Natural killer cell (primary cell): ENCODE data around the gene FAM107A. TPM values are rescaled to one million over a fixed set of nuclear protein-coding genes. Genes with fewer than 3 reads are reported as not detected.

Experiments used
- ATAC-seq, 3 donors: fragments of 150-1000 bp in 2 of 3; fragments of 200-7000 bp in 1 of 3; cut with Tn5 transposase; 1 replicate in 1 of 3; 2 replicates in 2 of 3; pipeline ENCODE4 v1.10.0; 2021; ENCODE audit warnings: mild to moderate bottlenecking in 2 of 3, moderate library complexity in 2 of 3
- DNase-seq, 2 donors: peaks; one replicate each; pipeline versions ENCODE4 v3.0.0 to v3.0.0-alpha.2; 2013 to 2021; ENCODE audit warnings: mixed read lengths in 1 of 2
- H3K27ac ChIP-seq: one replicate; pipeline ENCODE4 v1.5.1; 2013; ENCODE audit warnings: mild to moderate bottlenecking, low read length
- H3K27me3 ChIP-seq: one replicate; pipeline ENCODE4 v1.6.1; 2013; ENCODE audit warnings: low read length; ENCODE audit not compliant: control insufficient read depth, insufficient read depth
- H3K36me3 ChIP-seq: one replicate; pipeline ENCODE4 v1.6.1; 2013; ENCODE audit warnings: low read length; ENCODE audit not compliant: control insufficient read depth, insufficient read depth
- H3K4me1 ChIP-seq: one replicate; pipeline ENCODE4 v1.6.1; 2013; ENCODE audit warnings: low read length; ENCODE audit not compliant: control insufficient read depth, insufficient read depth
- H3K4me3 ChIP-seq: one replicate; pipeline ENCODE4 v1.5.1; 2013; ENCODE audit warnings: low read length
- H3K9me3 ChIP-seq: one replicate; pipeline ENCODE4 v1.6.1; 2013; ENCODE audit warnings: low read length; ENCODE audit not compliant: control insufficient read depth, insufficient read depth
- H3K27ac Mint-ChIP-seq, 2 donors: one replicate each; pipeline ENCODE4 v1.8.0; 2022; ENCODE audit warnings: mild to moderate bottlenecking in 2 of 2, mixed read lengths in 2 of 2, moderate library complexity in 1 of 2
- H3K27me3 Mint-ChIP-seq, 2 donors: one replicate each; pipeline ENCODE4 v1.8.0; 2022; ENCODE audit warnings: low read depth in 2 of 2, mixed read lengths in 2 of 2
- H3K36me3 Mint-ChIP-seq: one replicate; pipeline ENCODE4 v1.8.0; 2022; ENCODE audit warnings: mixed read lengths
- H3K4me1 Mint-ChIP-seq, 2 donors: one replicate each; pipeline ENCODE4 v1.8.0; 2022; ENCODE audit warnings: mixed read lengths in 2 of 2
- H3K4me3 Mint-ChIP-seq: one replicate; pipeline ENCODE4 v1.8.0; 2022; ENCODE audit warnings: mild to moderate bottlenecking, moderate library complexity, mixed read lengths
- H3K9me3 Mint-ChIP-seq, 2 donors: one replicate each; pipeline ENCODE4 v1.8.0; 2022; ENCODE audit warnings: mixed read lengths in 2 of 2
- whole genome bisulfite sequencing: methylation state at CpG from one replicate; pipeline ENCODE4 v1.1.7; 2013; ENCODE audit warnings: missing lambda C conversion rate; ENCODE audit not compliant: insufficient coverage; 5-methylcytosine and 5-hydroxymethylcytosine counted together
- intact Hi-C: fragments of 100-400 bp; cut with micrococcal nuclease; formaldehyde crosslinking; loops from one replicate; pipeline ENCODE4 v1.14.2; 2022
- total RNA-seq, 4 donors: library from RNA; stranded (reverse); fragments of 120-200 nt in 1 of 4; gene quantifications; one replicate each; pipeline versions ENCODE4 v1.2.3 to v1.2.4, GENCODE V29; 2013 to 2022
- TF ChIP-seq, protein P1 (sequence below): fragments of 200-600 bp; IDR thresholded peaks from one replicate; pipeline ENCODE4 v1.8.0; 2022; ENCODE audit warnings: antibody characterized with exemption

The FAM107A gene
- total RNA-seq, 3 donors from 2014 or later (not counting 1 experiment from before 2014, with no cell fraction given), result not detected

DNA sequence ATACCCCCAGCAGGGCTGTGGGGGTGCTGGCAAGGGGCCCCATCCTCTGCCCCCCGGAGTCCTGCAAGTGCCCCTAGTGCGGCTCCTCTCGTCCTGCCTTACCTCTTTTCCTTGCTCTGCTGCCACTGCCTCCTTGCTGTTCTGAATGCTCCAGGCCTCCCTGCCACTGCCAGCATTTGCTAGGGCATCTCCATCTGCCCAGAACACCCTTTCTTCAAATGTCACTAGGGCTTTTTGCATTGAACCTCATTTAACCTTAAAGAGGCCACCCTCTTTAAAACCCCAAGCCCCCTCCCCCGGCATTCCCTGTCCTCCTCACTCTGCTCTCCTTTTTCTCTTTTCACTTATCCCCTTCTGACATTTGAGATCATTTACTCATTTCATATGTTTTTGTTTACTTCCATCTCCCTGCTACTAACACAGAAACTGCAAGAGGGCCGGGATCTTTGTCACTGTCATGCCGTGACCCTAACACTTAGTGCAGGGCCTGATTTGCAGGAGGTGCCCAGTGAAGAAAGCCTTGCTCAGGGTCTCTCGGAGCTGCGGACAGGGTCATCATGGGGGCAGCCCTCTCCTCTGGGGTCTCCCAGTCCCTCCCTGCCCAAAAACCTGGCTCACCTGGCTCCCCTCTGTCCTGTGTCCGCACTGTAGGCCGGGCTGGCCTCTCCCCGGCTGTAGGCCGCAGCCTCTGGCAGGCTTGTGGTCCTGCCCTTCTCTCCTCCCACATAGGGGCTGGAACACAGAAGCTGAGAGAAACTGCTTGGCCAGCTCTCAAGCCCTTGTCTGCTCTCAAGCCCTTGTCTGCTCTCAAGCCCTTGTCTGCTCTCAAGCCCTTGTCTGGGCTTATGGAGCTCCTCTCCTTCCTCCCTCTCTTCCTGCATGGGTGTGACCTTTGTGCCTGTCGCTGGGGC, 40.4 kb downstream of the FAM107A start, which contains the start of gene ACOX2:
TSS of gene ACOX2 (minus strand) at position 690 of the 911 bp plus-strand sequence. CDS start 2,084 bp downstream, outside the sequence.
- Histone ChIP-seq H3K27me3 (no peaks in the 10 kb centered on the region), H3K36me3 (no peaks in the 10 kb centered on the region), H3K9me3 (no peaks in the 10 kb centered on the region), H3K4me3 (no peak within 1 kb of the TSS), H3K4me1 (peaks cover 9% of the 10 kb centered on the region), H3K27ac (no peak within 1 kb of the TSS)
- Mint-ChIP-seq H3K36me3 (no peaks in the 10 kb centered on the region), H3K4me1 (peaks cover 8 to 10% of the 10 kb centered on the region in 2 donors), H3K4me3 (no peak within 1 kb of the TSS), H3K9me3 (no peaks in the 10 kb centered on the region), H3K27me3 (peaks cover 0 to 6% of the 10 kb centered on the region in 2 donors), H3K27ac (no peak within 1 kb of the TSS)
- WGBS, result 81% methylated on average over 13 of the region's 13 CpGs
- intact Hi-C loops, result no loop called here
- DNase-seq, result no peak
- TF ChIP-seq, protein P1, sequence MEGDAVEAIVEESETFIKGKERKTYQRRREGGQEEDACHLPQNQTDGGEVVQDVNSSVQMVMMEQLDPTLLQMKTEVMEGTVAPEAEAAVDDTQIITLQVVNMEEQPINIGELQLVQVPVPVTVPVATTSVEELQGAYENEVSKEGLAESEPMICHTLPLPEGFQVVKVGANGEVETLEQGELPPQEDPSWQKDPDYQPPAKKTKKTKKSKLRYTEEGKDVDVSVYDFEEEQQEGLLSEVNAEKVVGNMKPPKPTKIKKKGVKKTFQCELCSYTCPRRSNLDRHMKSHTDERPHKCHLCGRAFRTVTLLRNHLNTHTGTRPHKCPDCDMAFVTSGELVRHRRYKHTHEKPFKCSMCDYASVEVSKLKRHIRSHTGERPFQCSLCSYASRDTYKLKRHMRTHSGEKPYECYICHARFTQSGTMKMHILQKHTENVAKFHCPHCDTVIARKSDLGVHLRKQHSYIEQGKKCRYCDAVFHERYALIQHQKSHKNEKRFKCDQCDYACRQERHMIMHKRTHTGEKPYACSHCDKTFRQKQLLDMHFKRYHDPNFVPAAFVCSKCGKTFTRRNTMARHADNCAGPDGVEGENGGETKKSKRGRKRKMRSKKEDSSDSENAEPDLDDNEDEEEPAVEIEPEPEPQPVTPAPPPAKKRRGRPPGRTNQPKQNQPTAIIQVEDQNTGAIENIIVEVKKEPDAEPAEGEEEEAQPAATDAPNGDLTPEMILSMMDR, result no peak
- no peak for ATAC-seq

DNA sequence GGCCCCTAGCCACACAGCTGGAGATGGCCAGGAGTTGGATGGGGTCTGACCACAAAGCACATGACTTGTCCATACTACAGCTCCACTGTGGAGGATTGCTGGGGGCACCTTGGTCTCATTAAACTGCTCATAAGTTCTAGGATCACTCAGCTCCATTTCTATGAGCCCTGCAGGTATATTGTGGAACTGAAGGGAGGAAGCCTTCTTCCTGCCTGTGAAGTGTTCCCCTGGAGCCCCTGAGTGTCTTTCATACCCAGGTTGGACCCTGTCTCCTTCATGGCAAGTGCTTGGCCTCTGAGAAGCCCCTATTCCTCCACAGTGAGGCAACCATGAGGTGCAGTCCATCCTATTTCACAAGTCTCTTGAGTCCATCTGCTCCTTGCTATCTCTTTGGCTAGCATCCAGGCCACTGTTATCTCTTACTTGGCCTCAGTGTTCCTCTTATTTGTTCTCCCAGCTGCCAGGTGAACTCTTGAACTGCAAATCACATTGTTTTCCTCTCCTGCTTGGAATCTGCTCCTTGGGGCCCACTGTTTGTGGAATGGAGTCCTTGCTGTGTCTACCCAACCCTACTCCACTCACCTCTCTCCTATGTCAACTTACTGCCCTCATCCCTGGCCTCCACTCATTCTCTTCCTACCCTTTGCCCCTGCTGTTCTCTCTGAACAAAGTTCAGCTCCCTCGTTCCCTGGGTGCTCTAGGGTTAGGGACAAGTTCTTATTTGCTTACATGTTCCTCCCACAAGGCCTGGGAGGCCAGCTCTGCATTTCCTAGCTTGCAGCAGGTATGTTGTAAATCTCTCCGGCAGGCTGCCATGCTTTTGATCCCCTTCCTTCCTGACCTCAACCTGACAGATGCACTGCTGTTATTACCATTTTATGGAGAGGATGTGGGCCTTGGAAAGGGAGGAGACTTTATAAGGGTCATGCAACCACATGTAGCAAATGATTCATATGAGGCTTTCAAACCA, 41.4 kb downstream of the FAM107A start:
- peaks cover 8 to 10% of the 10 kb centered on the region in 2 donors for H3K4me1 Mint-ChIP-seq
- intact Hi-C loops, result no loop called here
- Histone ChIP-seq H3K4me1 (peaks cover 9% of the 10 kb centered on the region), H3K9me3 (no peaks in the 10 kb centered on the region), H3K4me3 (no peak overlapping the region), H3K27me3 (no peaks in the 10 kb centered on the region), H3K36me3 (no peaks in the 10 kb centered on the region), H3K27ac (no peak overlapping the region)
- no peaks in the 10 kb centered on the region for H3K36me3 Mint-ChIP-seq
- DNase-seq (no peak), ATAC-seq (no peak)
- H3K27me3 Mint-ChIP-seq, result peaks cover 0 to 6% of the 10 kb centered on the region in 2 donors
- no peak overlapping the region for H3K27ac Mint-ChIP-seq
- no peaks in the 10 kb centered on the region for H3K9me3 Mint-ChIP-seq
- 57% methylated on average over 1 of the region's 2 CpGs for WGBS
- H3K4me3 Mint-ChIP-seq, result no peak overlapping the region
- TF ChIP-seq, protein P1, result no peak

DNA sequence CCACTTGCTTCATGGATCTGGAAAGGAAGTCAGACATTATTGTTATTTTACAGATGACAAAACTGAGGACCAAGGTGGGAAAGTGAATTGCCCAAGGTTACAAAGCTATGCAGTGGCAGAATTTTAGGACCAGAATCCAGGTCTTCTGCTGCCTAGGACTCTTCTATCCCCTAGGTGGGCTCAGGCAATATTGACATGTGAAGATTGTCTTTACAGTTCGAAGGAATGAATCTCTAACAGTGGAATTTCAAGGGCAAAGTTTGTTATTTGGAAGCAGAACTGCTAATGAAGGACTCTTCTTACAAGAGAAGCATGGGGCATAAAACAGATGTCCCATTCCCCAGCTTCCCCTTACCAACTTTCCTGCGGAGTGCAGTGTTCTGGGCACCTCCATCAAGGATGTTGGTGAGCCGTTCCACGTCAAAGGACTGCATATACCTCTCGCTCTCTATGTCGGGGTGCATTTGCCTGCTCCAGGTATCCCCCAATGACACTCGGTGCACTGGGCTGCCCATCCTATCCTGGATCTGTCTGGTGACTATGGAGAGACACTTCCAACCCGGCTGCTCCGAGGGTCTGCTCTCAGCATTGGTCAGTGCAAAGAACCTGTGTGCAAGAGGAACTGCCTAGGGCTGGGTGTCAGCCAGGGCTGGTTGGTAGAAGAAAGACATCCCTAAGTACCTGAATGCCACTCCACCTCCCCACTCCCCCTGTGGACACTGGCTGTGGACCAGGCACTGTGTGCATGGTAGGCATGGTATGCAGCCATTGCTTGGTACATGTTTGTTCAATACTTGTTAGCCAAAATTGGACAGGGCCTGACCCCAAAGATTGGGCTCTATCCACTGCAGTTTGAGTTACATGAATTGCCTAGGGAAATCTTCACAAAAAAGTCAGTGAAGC, 42.3 kb downstream of the FAM107A start:
- no peaks in the 10 kb centered on the region for H3K27me3 ChIP-seq
- no peaks in the 10 kb centered on the region for H3K9me3 ChIP-seq
- Mint-ChIP-seq H3K36me3 (no peaks in the 10 kb centered on the region), H3K4me3 (no peak overlapping the region), H3K27me3 (peaks cover 0 to 6% of the 10 kb centered on the region in 2 donors), H3K4me1 (peaks cover 8 to 10% of the 10 kb centered on the region in 2 donors), H3K9me3 (no peaks in the 10 kb centered on the region), H3K27ac (no peak overlapping the region)
- intact Hi-C loops, result loop anchor here (5.0 kb wide), 1 partner anchor 348 kb away; no protein-coding TSS in a partner anchor
- peaks cover 9% of the 10 kb centered on the region for H3K4me1 ChIP-seq
- DNase-seq (no peak), ATAC-seq (no peak)
- H3K36me3 ChIP-seq, result no peaks in the 10 kb centered on the region
- 94% methylated on average over 9 of the region's 9 CpGs for WGBS
- no peak overlapping the region for H3K4me3 ChIP-seq
- no peak overlapping the region for H3K27ac ChIP-seq
- TF ChIP-seq, protein P1, result no peak
